Prostate gland (tissue), 2 donors: ENCODE data around the gene RFPL1.

Experiments
- CTCF ChIP-seq, 4 experiments: fragments of 200-600 bp in 2 of 4; fragments of 450-650 bp in 2 of 4; sonication (generic) in 2 of 4; IDR thresholded peaks; 1 replicate in 3 of 4; 2 replicates in 1 of 4; pipeline ENCODE4 v1.5.1; 2016 to 2019; ENCODE audit warnings: antibody characterized with exemption in 4 of 4, mild to moderate bottlenecking in 2 of 4, moderate library complexity in 2 of 4
- POLR2A ChIP-seq: fragments of 450-650 bp; IDR thresholded peaks from one replicate; pipeline ENCODE4 v1.6.1; 2016; ENCODE audit warnings: antibody characterized with exemption, mild to moderate bottlenecking
- POLR2AphosphoS5 ChIP-seq: sonication (generic); formaldehyde crosslinking; IDR thresholded peaks from one replicate; pipeline ENCODE4 v1.6.1; 2017; ENCODE audit warnings: antibody characterized with exemption

DNA sequence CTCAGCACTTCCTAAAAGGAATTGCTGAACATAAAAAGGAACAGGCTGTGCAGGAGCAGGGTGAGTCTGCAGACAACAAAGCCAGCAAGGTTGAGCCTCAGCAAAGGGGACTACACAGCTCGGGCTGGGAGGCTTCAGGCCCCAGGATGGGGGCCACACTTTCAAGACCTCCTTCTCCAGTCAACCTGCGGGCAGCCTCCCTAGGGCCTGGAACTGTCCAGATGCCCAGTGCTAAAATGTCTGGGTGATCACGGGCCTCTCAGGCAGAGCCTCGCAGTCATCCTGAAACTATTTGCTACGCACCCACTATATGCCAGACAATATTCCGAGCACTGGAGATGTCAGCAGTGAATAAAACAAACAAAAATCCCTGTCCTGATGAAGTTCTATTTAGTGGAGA, 37.7 kb downstream of the RFPL1 start:
- TF ChIP-seq CTCF (IDR thresholded peaks at IDR 0.05): no peak
- no peak for TF ChIP-seq POLR2A
- no peak for TF ChIP-seq POLR2AphosphoS5
